HG03521 (cell line): Measurements from ENCODE around the gene ANKRD44.

Source experiments
- ATAC-seq: cut with Tn5 transposase; IDR thresholded peaks from one replicate; pipeline ENCODE4 v1.9.1; 2021; ENCODE audit warnings: mild to moderate bottlenecking, moderate library complexity; ENCODE audit not compliant: unreplicated experiment

Gene ANKRD44

GRCh38 chr2:197007716-197008628 is 302.6 kb downstream of the ANKRD44 start:
- ATAC-seq: no peak

DNA sequence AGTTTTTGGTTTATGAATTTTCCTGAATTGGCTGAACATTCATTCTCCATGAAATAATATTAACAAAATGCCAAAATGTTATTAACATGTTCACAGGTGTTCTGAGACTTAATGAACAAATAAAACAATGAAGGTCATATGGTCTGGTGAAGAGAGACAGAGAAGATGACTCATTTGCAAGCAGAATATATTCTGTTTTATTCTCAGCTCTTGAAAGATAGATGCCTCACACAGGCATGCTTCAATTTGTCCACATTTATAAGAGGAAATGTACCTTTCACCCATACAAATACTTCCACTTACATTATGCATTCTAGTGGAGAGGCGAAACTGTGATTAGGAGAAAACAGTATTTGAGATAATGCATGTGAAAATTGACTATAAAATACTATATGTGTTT is 308.7 kb downstream of the ANKRD44 start:
- ATAC-seq: no peak

DNA sequence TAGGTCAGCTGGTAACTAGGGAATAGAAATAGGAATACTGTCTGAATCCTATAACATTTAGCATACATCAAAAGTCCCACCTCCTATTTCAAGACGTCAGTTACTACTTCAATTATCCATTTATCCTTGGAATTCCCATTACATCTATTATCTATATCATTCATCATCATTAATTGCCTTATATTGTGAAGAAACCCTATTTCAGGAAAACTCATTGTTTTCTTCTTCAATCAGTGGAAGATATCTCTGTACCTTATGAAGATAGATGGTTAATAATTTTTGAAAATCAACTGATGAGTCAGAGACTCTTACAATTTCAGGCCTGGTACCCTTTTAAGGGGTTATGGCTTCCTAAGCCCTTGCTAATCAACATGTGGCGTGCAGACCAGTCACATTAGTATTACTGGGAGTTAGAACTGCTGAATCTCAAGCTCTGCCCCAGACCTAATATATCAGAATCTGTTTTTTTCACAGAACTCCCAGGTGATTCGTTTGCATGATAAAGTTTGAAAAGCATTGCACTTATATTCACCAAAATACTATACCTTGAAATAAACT is 314.7 kb downstream of the ANKRD44 start:
- no peak for ATAC-seq

DNA sequence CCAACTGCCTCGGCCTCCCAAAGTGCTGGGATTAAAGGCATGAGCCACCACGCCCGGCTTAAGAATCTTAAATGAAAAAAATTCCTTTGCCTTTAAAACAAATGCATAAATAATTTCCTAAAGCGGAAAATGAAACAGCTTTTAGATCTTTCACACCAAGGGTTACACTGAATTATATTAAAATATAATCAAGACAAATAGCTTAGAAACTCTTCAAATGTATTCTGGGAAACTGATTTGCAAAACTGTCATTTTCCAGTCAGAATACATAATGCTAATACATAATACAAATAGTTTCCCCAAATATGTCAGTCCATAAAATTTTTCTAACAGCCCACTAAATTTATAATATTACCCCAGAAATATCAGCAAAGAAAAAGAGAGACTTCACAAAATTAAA is 315.8 kb downstream of the ANKRD44 start:
- no peak for ATAC-seq

DNA sequence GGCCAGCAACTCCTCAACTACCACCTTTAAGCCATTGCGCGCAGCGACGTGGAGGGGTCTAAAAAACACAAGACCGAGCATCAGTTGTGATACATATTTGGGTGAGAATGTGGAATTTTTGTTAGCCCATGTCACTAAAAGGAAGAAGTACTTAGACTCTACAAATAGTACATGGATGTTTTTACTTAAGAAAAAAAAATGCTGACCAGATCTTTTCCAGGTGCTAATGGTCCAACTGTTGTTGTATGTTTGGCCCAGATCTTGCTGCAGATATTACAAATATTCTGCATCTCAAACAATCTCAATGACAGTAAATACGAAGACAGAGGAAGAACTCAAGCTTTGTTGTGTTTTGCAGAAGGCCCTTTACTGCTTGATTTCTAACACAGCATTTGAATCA is 317.0 kb downstream of the ANKRD44 start:
- ATAC-seq: no peak

DNA sequence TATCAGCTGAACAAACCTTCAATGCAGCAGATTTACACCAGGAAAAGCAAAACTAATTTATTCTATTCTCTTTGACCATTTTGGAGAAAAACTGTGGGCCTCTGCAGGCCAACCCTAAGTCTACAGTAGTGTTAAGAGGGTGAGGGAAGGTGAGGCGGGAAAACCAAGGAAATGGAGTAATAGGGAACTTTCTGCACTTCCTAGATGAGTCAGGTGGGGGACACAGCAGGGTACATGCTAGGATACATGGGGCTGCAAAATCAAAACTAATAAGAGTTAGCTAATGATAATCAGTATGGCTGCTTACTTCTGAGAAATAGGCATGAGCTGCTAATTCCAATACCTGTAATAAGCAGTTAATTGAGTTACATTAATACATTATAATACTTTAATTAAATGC is 318.1 kb downstream of the ANKRD44 start:
- ATAC-seq: no peak

GRCh38 chr2:196990788-196991461 is 319.7 kb downstream of the ANKRD44 start:
- no peak for ATAC-seq

DNA sequence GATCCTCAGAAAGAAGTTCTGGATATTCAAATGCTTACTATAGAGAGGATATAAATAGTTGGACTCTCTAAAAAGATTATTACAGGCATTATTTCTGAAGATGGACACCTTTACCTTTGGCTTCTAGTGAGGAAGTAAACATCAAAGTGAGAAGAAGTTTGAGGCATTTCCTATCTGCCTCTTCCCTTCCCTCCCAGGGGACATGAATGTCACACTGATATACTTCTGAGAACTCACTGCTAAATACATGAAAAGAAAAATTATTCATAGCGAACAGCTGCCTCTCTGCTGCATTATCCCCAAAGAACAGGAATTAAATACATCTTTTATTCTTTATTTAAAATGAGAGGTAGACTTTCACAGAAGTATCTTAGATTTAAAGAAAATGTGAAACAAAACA is 320.5 kb downstream of the ANKRD44 start:
- ATAC-seq: no peak

DNA sequence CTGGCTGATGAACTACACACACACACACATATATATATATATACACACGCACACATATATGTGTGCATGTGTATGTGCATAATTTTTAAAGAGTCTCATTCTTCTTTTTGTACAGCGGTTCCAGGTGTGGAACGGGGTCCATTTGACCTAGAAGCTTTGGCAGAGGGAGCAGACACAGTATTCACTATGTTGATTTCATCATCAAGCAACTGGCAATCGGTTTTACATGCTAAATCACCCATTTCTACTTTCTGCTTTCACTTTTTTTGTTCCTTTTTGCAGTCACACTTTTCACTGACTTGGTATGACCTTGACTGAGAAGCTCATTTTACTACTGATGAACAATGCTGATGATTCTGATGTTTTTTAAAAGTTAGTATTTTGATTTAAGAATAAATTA is 321.1 kb downstream of the ANKRD44 start:
- no peak for ATAC-seq

DNA sequence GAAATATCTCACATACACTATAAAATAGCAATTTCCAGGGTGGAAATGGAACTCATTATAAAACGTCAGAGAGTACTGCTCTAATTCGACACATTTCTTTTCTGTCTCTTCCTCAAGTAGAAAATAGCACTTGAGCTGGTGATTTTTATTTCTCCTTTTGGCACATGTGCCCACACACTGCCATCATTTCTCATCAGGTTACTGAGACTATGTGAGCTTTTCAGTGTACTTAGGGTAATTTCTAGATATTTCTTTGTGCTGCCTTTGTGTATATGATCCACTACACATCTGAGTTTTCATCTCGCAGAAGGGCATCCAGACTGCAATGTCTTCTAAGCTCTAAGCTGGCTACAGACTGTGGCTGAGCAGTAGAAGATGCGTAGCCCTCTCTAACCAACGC is 321.9 kb downstream of the ANKRD44 start:
- no peak for ATAC-seq

GRCh38 chr2:196987649-196988364 is 322.8 kb downstream of the ANKRD44 start:
- no peak for ATAC-seq

- ATAC-seq: no peak
Observed at GRCh38 chr2:196987298-196987648, 323.3 kb downstream of the ANKRD44 start.

DNA sequence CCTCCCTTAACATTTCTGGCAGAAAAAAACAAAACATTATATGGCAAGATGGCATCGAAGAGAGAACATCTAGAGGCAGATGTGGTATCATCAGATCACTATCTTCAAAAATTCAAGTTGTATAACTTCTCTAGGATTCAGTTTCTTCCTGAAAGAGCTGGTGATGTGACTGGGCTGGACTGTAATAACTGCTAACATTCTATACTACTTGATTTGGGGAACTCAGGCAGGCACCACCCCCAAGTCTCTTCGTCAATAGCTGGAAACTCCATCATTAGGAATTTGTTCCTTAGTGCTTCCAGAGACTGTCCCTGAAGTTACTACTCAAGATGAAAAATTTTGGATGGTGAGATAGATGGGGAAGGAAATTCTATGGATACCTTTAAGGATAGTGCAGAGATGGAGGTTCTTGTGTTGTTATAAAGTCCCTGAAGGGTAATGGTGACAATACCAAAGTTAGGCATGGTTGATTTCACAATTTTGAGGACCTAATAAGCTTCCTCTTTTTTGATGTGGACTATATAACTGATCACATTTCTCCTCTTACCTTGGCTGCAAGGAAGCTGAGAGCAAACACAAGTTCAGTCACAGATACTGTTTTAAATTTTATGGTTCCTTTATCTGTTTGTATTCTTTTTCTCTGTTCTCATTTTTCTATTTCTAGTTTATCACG is 324.9 kb downstream of the ANKRD44 start:
- ATAC-seq: no peak

- no peak for ATAC-seq
Observed at GRCh38 chr2:196984903-196985302, 325.7 kb downstream of the ANKRD44 start.

- no peak for ATAC-seq
Observed at GRCh38 chr2:196983934-196984333, 326.6 kb downstream of the ANKRD44 start.

GRCh38 chr2:196980473-196980872 is 330.1 kb downstream of the ANKRD44 start:
- ATAC-seq: no peak

GRCh38 chr2:196980001-196980400 is 330.6 kb downstream of the ANKRD44 start:
- no peak for ATAC-seq

DNA sequence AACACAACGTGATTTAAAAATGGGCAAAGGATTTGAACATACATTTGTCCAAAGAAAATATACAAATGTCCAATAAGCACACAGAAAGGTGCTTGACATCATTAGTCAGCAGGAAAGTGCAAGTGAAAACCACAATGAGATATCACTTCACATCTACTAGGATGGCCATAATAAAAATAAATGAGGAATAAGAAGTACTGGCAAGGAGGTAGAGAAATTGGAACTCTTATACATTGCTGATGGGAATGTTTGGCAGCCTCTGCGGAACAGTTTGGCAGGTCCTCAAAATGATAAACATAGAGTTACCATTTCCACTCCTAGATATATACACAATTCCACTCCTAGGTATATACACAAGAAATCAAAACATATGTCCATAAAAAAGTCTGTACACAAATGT is 333.1 kb downstream of the ANKRD44 start:
- no peak for ATAC-seq

- ATAC-seq: no peak
Observed at GRCh38 chr2:196974970-196975369, 335.6 kb downstream of the ANKRD44 start.

DNA sequence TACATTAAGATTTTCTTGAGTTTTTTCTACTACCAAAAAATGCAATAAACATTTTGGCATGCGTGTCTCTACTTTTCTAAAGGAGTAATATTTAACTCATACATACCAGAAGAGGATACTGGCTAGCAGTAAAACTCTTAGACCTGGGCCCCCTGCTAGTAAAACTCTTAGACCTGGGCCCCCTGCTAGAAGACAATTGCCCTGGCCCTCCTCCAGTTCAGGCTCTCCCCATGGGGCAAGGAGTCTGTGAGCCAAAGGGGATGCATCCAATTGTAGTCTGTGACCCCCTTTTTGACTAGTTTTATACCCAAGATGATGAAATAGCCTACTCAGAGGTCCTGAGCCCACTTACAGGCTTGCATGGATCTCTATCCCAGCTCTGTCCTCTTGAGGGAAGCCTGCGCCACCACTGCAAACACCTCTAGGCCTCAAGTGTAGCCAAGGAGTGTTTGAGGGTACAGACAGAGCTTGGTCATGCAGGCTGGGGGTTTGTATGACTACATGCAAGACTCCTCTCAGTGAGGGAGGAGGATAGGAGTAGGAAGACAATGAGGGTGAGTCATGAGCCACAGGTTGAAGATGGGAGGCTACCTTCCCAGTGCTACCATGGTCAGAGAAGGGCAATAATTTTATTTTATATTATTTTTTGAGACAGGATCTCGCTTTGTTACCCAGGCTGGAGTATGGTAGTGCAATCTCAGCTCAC is 338.9 kb downstream of the ANKRD44 start:
- no peak for ATAC-seq
